Stromal cell of bone marrow (primary cell): ENCODE data around the gene NAA50.
A peak's percentile ranks its signal among the peaks of the same experiment; 100 is the strongest.

Experiments
- DNase-seq: peaks from one replicate; pipeline ENCODE4 v3.0.0-alpha.2; 2012; ENCODE audit warnings: low read depth

Gene NAA50

GRCh38 chr3:113685956-113686721, 59.9 kb downstream of the NAA50 start:
- DNase-seq = no peak

GRCh38 chr3:113685124-113685523, 60.9 kb downstream of the NAA50 start:
- no peak for DNase-seq

GRCh38 chr3:113684271-113684819, 61.7 kb downstream of the NAA50 start:
- no peak for DNase-seq

GRCh38 chr3:113678773-113679172, 67.3 kb downstream of the NAA50 start:
- no peak for DNase-seq

- DNase-seq = no peak
These were observed 68.3 kb downstream of the NAA50 start for GRCh38 chr3:113677737-113678136.

- DNase-seq = no peak
These were observed 69.8 kb downstream of the NAA50 start for GRCh38 chr3:113676261-113676660.

GRCh38 chr3:113673593-113673992, 72.5 kb downstream of the NAA50 start:
- no peak for DNase-seq

GRCh38 chr3:113668015-113668414, 78.0 kb downstream of the NAA50 start:
- DNase-seq = peak; percentile 17
